Glutamatergic neuron (in vitro differentiated cells): ENCODE measurements around the gene ADAT1. TPM values are rescaled to one million over a fixed set of nuclear protein-coding genes. Genes with fewer than 3 reads are reported as not detected.

Experiments used
- DNase-seq: peaks from one replicate; pipeline ENCODE4 v3.0.0; 2022
- H3K27ac Mint-ChIP-seq: one replicate; pipeline ENCODE4 v1.8.0; 2020; ENCODE audit warnings: mild to moderate bottlenecking, mixed read lengths, inconsistent platforms; ENCODE audit not compliant: unreplicated experiment
- H3K27me3 Mint-ChIP-seq: one replicate; pipeline ENCODE4 v1.8.0; 2020; ENCODE audit warnings: mild to moderate bottlenecking, moderate library complexity, mixed read lengths, inconsistent platforms; ENCODE audit not compliant: unreplicated experiment
- H3K36me3 Mint-ChIP-seq: one replicate; pipeline ENCODE4 v1.8.0; 2020; ENCODE audit warnings: mild to moderate bottlenecking, mixed read lengths, inconsistent platforms; ENCODE audit not compliant: unreplicated experiment
- H3K4me1 Mint-ChIP-seq: one replicate; pipeline ENCODE4 v1.8.0; 2020; ENCODE audit warnings: mild to moderate bottlenecking, low read depth, mixed read lengths, inconsistent platforms; ENCODE audit not compliant: unreplicated experiment
- H3K4me3 Mint-ChIP-seq: one replicate; pipeline ENCODE4 v1.8.0; 2020; ENCODE audit warnings: mild to moderate bottlenecking, mixed read lengths, inconsistent platforms; ENCODE audit not compliant: unreplicated experiment
- H3K9me3 Mint-ChIP-seq: one replicate; pipeline ENCODE4 v1.8.0; 2020; ENCODE audit warnings: mild to moderate bottlenecking, moderate library complexity, mixed read lengths, inconsistent platforms; ENCODE audit not compliant: unreplicated experiment
- CTCF ChIP-seq: fragments of 200-600 bp; sonication (generic); IDR thresholded peaks from one replicate; pipeline ENCODE4 v1.5.0; 2021; ENCODE audit not compliant: partially characterized antibody, unreplicated experiment
- total RNA-seq: library from RNA; stranded (reverse); fragmentation: NEBNext Ultra II Directional; extraction: Animal tissue kit (Norgen Biotek cat#: 25700); gene quantifications from one replicate; pipeline ENCODE4 v1.2.1, GENCODE V29; 2021; ENCODE audit not compliant: unreplicated experiment

ADAT1 gene
- total RNA-seq, 1 donor from 2014 or later, result 80.1 TPM

- H3K27ac Mint-ChIP-seq, result peak overlapping the region; percentile 59
- H3K27me3 Mint-ChIP-seq, result peaks cover 4% of the 10 kb centered on the region
- H3K4me1 Mint-ChIP-seq, result peaks cover 10% of the 10 kb centered on the region
- H3K4me3 Mint-ChIP-seq, result peak overlapping the region; percentile 72
- TF ChIP-seq CTCF, result no peak
- no peaks in the 10 kb centered on the region for H3K36me3 Mint-ChIP-seq
- DNase-seq, result no peak
- H3K9me3 Mint-ChIP-seq, result peaks cover 3% of the 10 kb centered on the region
Observed at GRCh38 chr16:75621170-75621477, 2.0 kb downstream of the ADAT1 start.

- H3K27ac Mint-ChIP-seq, result peak overlapping the region; percentile 59
- no peaks in the 10 kb centered on the region for H3K36me3 Mint-ChIP-seq
- peaks cover 10% of the 10 kb centered on the region for H3K4me1 Mint-ChIP-seq
- TF ChIP-seq CTCF, result no peak
- peaks cover 4% of the 10 kb centered on the region for H3K27me3 Mint-ChIP-seq
- H3K9me3 Mint-ChIP-seq, result peaks cover 1% of the 10 kb centered on the region
- H3K4me3 Mint-ChIP-seq, result peak overlapping the region; percentile 72
- no peak for DNase-seq
Observed at GRCh38 chr16:75620326-75621169, 2.5 kb downstream of the ADAT1 start.

GRCh38 chr16:75618780-75619179 is 4.3 kb downstream of the ADAT1 start:
- no peak overlapping the region for H3K27ac Mint-ChIP-seq
- no peaks in the 10 kb centered on the region for H3K36me3 Mint-ChIP-seq
- no peak for DNase-seq
- H3K27me3 Mint-ChIP-seq, result peaks cover 4% of the 10 kb centered on the region
- H3K4me1 Mint-ChIP-seq, result peaks cover 10% of the 10 kb centered on the region
- no peak for TF ChIP-seq CTCF
- peaks cover 1% of the 10 kb centered on the region for H3K9me3 Mint-ChIP-seq
- no peak overlapping the region for H3K4me3 Mint-ChIP-seq

- Mint-ChIP-seq H3K36me3 (no peaks in the 10 kb centered on the region), H3K27ac (no peak overlapping the region), H3K9me3 (no peaks in the 10 kb centered on the region), H3K27me3 (peaks cover 2% of the 10 kb centered on the region), H3K4me1 (peaks cover 10% of the 10 kb centered on the region), H3K4me3 (no peak overlapping the region)
- no peak for DNase-seq
- no peak for TF ChIP-seq CTCF
Observed at GRCh38 chr16:75617121-75617520, 6.0 kb downstream of the ADAT1 start.

GRCh38 chr16:75616521-75617010 is 6.5 kb downstream of the ADAT1 start:
- DNase-seq, result no peak
- Mint-ChIP-seq H3K36me3 (no peaks in the 10 kb centered on the region), H3K4me3 (no peak overlapping the region), H3K27me3 (peaks cover 2% of the 10 kb centered on the region), H3K4me1 (peaks cover 8% of the 10 kb centered on the region), H3K9me3 (no peaks in the 10 kb centered on the region), H3K27ac (no peak overlapping the region)
- no peak for TF ChIP-seq CTCF
